Naive thymus-derived CD4-positive, alpha-beta T cell (primary cell): Measurements from ENCODE around the gene GALNT13. TPM values are rescaled to one million over a fixed set of nuclear protein-coding genes. Genes with fewer than 3 reads are reported as not detected.

Source experiments
- ATAC-seq: fragments of 150-1000 bp; cut with Tn5 transposase; 2 replicates; pipeline ENCODE4 v1.10.0; 2021; ENCODE audit warnings: mild to moderate bottlenecking, moderate library complexity
- CTCF ChIA-PET: fragments of 350-600 bp; sonication (Branson Sonifier 250); formaldehyde crosslinking; loops from one replicate; lab custom pipeline; 2021; ENCODE audit warnings: antibody characterized with exemption; lab: Charles Lee
- POLR2A ChIA-PET: fragments of 350-600 bp; sonication (Branson Sonifier 250); formaldehyde crosslinking; loops from one replicate; lab custom pipeline; 2021; ENCODE audit warnings: antibody characterized with exemption, inconsistent platforms; lab: Charles Lee
- DNase-seq, 9 donors: peaks; one replicate each; pipeline versions ENCODE4 v3.0.0 to v3.0.0-alpha.2; 2020 to 2022; ENCODE audit warnings: mixed read lengths in 1 of 9
- H3K27ac ChIP-seq: one replicate; pipeline ENCODE4 v1.7.0; 2013; ENCODE audit warnings: mild to moderate bottlenecking, low read depth, low read length, moderate library complexity
- H3K27me3 ChIP-seq, 2 donors: one replicate each; pipeline ENCODE4 v1.7.0; 2013; ENCODE audit warnings: low read length in 2 of 2, mild to moderate bottlenecking in 2 of 2, moderate library complexity in 2 of 2; ENCODE audit not compliant: control insufficient read depth in 2 of 2, insufficient read depth in 2 of 2
- H3K36me3 ChIP-seq, 3 experiments: 1 replicate in 2 of 3; 2 replicates in 1 of 3; pipeline ENCODE4 v1.7.0; 2013; ENCODE audit warnings: low read length in 3 of 3, mild to moderate bottlenecking in 3 of 3, moderate library complexity in 1 of 3; ENCODE audit not compliant: insufficient read depth in 3 of 3, control insufficient read depth in 2 of 3
- H3K4me1 ChIP-seq, 2 donors: one replicate each; pipeline ENCODE4 v1.7.0; 2013; ENCODE audit warnings: low read length in 2 of 2, mild to moderate bottlenecking in 2 of 2, moderate library complexity in 1 of 2; ENCODE audit not compliant: control insufficient read depth in 2 of 2, insufficient read depth in 2 of 2
- H3K4me3 ChIP-seq: 2 replicates; pipeline ENCODE4 v1.7.0; 2013; ENCODE audit warnings: mild to moderate bottlenecking, low read length
- H3K9me3 ChIP-seq, 3 experiments: 1 replicate in 2 of 3; 2 replicates in 1 of 3; pipeline ENCODE4 v1.7.0; 2013; ENCODE audit warnings: low read length in 3 of 3; ENCODE audit not compliant: control insufficient read depth in 2 of 3
- H3K27ac Mint-ChIP-seq, 9 donors: one replicate each; pipeline ENCODE4 v1.8.0; 2020 to 2022; ENCODE audit warnings: mixed read lengths in 9 of 9, mild to moderate bottlenecking in 8 of 9, moderate library complexity in 5 of 9, inconsistent platforms in 2 of 9
- H3K27me3 Mint-ChIP-seq, 5 donors: one replicate each; pipeline ENCODE4 v1.8.0; 2021 to 2022; ENCODE audit warnings: mixed read lengths in 5 of 5, mild to moderate bottlenecking in 1 of 5
- H3K36me3 Mint-ChIP-seq, 5 donors: one replicate each; pipeline ENCODE4 v1.8.0; 2020 to 2022; ENCODE audit warnings: mixed read lengths in 5 of 5, mild to moderate bottlenecking in 3 of 5, inconsistent platforms in 1 of 5
- H3K4me1 Mint-ChIP-seq, 7 donors: one replicate each; pipeline ENCODE4 v1.8.0; 2020 to 2022; ENCODE audit warnings: mixed read lengths in 7 of 7, mild to moderate bottlenecking in 3 of 7, inconsistent platforms in 1 of 7
- H3K4me3 Mint-ChIP-seq, 10 donors: one replicate each; pipeline ENCODE4 v1.8.0; 2020 to 2022; ENCODE audit warnings: mild to moderate bottlenecking in 10 of 10, mixed read lengths in 10 of 10, moderate library complexity in 6 of 10, inconsistent platforms in 2 of 10
- H3K9me3 Mint-ChIP-seq, 11 donors: one replicate each; pipeline ENCODE4 v1.8.0; 2020 to 2022; ENCODE audit warnings: mixed read lengths in 11 of 11, mild to moderate bottlenecking in 4 of 11, inconsistent platforms in 1 of 11, moderate library complexity in 1 of 11
- intact Hi-C, 2 donors: fragments of 100-400 bp; cut with micrococcal nuclease; formaldehyde crosslinking; loops; one replicate each; pipeline ENCODE4 v1.15.1; 2023
- polyA plus RNA-seq, 2 donors: library from polyadenylated mRNA; unstranded; fragments of 300-500 nt; fragmentation: Illumina TruSeq; gene quantifications; one replicate each; pipeline ENCODE4 v1.2.3, GENCODE V29; 2021
- total RNA-seq, 6 experiments: library from RNA in 5 of 6; stranded (reverse) in 5 of 6; gene quantifications; 1 replicate in 5 of 6; 2 replicates in 1 of 6; pipeline ENCODE4 v1.2.3 and lab custom pipeline; 2021 to 2026

The GALNT13 gene
- total and polyA plus RNA-seq, 7 experiments from 2014 or later = 0.44 TPM; not detected in 6

- Mint-ChIP-seq H3K36me3 (no peaks in the 10 kb centered on the region), H3K9me3 (peaks cover 0 to 13% (median 0%) of the 10 kb centered on the region in 11 donors), H3K27ac (no peak overlapping the region), H3K4me3 (no peak overlapping the region), H3K4me1 (no peaks in the 10 kb centered on the region), H3K27me3 (no peaks in the 10 kb centered on the region)
- Histone ChIP-seq H3K4me1 (no peaks in the 10 kb centered on the region), H3K27me3 (no peaks in the 10 kb centered on the region), H3K36me3 (no peaks in the 10 kb centered on the region), H3K27ac (no peak overlapping the region), H3K9me3 (no peaks in the 10 kb centered on the region), H3K4me3 (no peak overlapping the region)
- CTCF ChIA-PET = no interaction called here
- POLR2A ChIA-PET = no interaction called here
- intact Hi-C loops = no loop called here
- ATAC-seq (no peak), DNase-seq (no peak)
These were observed 466.7 kb downstream of the GALNT13 start for GRCh38 chr2:154338352-154338967.

- Mint-ChIP-seq H3K4me3 (no peak overlapping the region), H3K9me3 (peaks cover 0 to 18% (median 0%) of the 10 kb centered on the region in 11 donors), H3K27ac (no peak overlapping the region), H3K4me1 (peaks cover 0 to 1% (median 0%) of the 10 kb centered on the region in 7 donors), H3K36me3 (no peaks in the 10 kb centered on the region), H3K27me3 (no peaks in the 10 kb centered on the region)
- Histone ChIP-seq H3K4me1 (no peaks in the 10 kb centered on the region), H3K27ac (no peak overlapping the region), H3K36me3 (no peaks in the 10 kb centered on the region), H3K9me3 (no peaks in the 10 kb centered on the region), H3K4me3 (no peak overlapping the region), H3K27me3 (no peaks in the 10 kb centered on the region)
- ChIA-PET POLR2A (no interaction called here), CTCF (no interaction called here)
- DNase-seq (no peak), ATAC-seq (no peak)
- intact Hi-C loops = no loop called here
These were observed 471.6 kb downstream of the GALNT13 start for GRCh38 chr2:154343282-154343681.

- no peak overlapping the region for H3K4me3 Mint-ChIP-seq
- no peaks in the 10 kb centered on the region for H3K27me3 Mint-ChIP-seq
- Histone ChIP-seq H3K9me3 (no peaks in the 10 kb centered on the region), H3K27ac (no peak overlapping the region), H3K36me3 (no peaks in the 10 kb centered on the region), H3K4me1 (no peaks in the 10 kb centered on the region), H3K4me3 (no peak overlapping the region), H3K27me3 (no peaks in the 10 kb centered on the region)
- no peak overlapping the region for H3K27ac Mint-ChIP-seq
- intact Hi-C loops = no loop called here
- no peaks in the 10 kb centered on the region for H3K36me3 Mint-ChIP-seq
- ChIA-PET CTCF (no interaction called here), POLR2A (no interaction called here)
- ATAC-seq = no peak
- H3K9me3 Mint-ChIP-seq = peaks cover 0 to 16% (median 0%) of the 10 kb centered on the region in 11 donors
- peaks cover 0 to 1% (median 0%) of the 10 kb centered on the region in 7 donors for H3K4me1 Mint-ChIP-seq
- DNase-seq = no peak
These were observed 479.2 kb downstream of the GALNT13 start for GRCh38 chr2:154350911-154351310.

GRCh38 chr2:154361276-154361675 is 489.6 kb downstream of the GALNT13 start:
- H3K9me3 Mint-ChIP-seq = peaks cover 0 to 10% (median 0%) of the 10 kb centered on the region in 11 donors
- Histone ChIP-seq H3K27ac (no peak overlapping the region), H3K4me3 (no peak overlapping the region), H3K4me1 (no peaks in the 10 kb centered on the region), H3K9me3 (no peaks in the 10 kb centered on the region), H3K36me3 (no peaks in the 10 kb centered on the region), H3K27me3 (no peaks in the 10 kb centered on the region)
- CTCF ChIA-PET = no interaction called here
- DNase-seq (no peak), ATAC-seq (no peak)
- H3K36me3 Mint-ChIP-seq = no peaks in the 10 kb centered on the region
- no peak overlapping the region for H3K27ac Mint-ChIP-seq
- H3K4me3 Mint-ChIP-seq = no peak overlapping the region
- no peaks in the 10 kb centered on the region for H3K4me1 Mint-ChIP-seq
- H3K27me3 Mint-ChIP-seq = no peaks in the 10 kb centered on the region
- intact Hi-C loops = no loop called here
- POLR2A ChIA-PET = no interaction called here

- H3K36me3 ChIP-seq = no peaks in the 10 kb centered on the region
- ATAC-seq (no peak), DNase-seq (no peak)
- POLR2A ChIA-PET = no interaction called here
- no peak overlapping the region for H3K4me3 Mint-ChIP-seq
- H3K9me3 ChIP-seq = no peaks in the 10 kb centered on the region
- peaks cover 0 to 5% (median 0%) of the 10 kb centered on the region in 11 donors for H3K9me3 Mint-ChIP-seq
- no peaks in the 10 kb centered on the region for H3K4me1 Mint-ChIP-seq
- intact Hi-C loops = no loop called here
- no peaks in the 10 kb centered on the region for H3K27me3 Mint-ChIP-seq
- no peak overlapping the region for H3K27ac Mint-ChIP-seq
- no peaks in the 10 kb centered on the region for H3K36me3 Mint-ChIP-seq
- H3K4me1 ChIP-seq = no peaks in the 10 kb centered on the region
- no peak overlapping the region for H3K27ac ChIP-seq
- H3K27me3 ChIP-seq = no peaks in the 10 kb centered on the region
- CTCF ChIA-PET = no interaction called here
- H3K4me3 ChIP-seq = no peak overlapping the region
These were observed 496.4 kb downstream of the GALNT13 start for GRCh38 chr2:154368153-154368552.

DNA sequence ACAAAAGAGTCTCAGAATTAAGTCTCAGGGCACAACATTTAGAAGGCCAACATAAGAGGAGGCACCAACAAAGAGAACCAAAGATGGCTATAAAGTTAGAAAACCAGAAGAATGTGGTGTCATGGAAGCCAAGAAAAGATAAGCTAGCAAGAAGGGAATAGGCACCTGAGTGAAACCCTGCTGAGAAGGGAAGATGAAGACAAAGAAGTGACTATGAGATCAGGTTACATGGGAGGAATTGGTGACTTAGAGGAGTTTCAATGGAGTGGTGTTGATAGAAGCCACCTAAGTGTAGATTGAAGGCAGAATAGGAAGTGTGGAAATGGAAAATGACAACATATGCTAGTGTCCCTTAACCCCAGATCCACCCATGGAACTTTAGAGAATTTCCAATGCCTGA is 499.2 kb downstream of the GALNT13 start:
- Mint-ChIP-seq H3K4me3 (no peak overlapping the region), H3K27ac (no peak overlapping the region), H3K4me1 (peaks cover 0 to 5% (median 0%) of the 10 kb centered on the region in 7 donors), H3K27me3 (peaks cover 0 to 4% (median 0%) of the 10 kb centered on the region in 5 donors), H3K9me3 (peaks cover 0 to 3% (median 0%) of the 10 kb centered on the region in 11 donors), H3K36me3 (no peaks in the 10 kb centered on the region)
- Histone ChIP-seq H3K27ac (no peak overlapping the region), H3K4me3 (no peak overlapping the region), H3K36me3 (no peaks in the 10 kb centered on the region), H3K27me3 (no peaks in the 10 kb centered on the region), H3K4me1 (no peaks in the 10 kb centered on the region), H3K9me3 (no peaks in the 10 kb centered on the region)
- intact Hi-C loops = loop anchor here in 1 of 2 donors (10.0 kb wide), 1 partner anchor 1446 kb away; no protein-coding TSS in a partner anchor
- POLR2A ChIA-PET = no interaction called here
- DNase-seq (no peak), ATAC-seq (no peak)
- CTCF ChIA-PET = no interaction called here

GRCh38 chr2:154374416-154374815 is 502.7 kb downstream of the GALNT13 start:
- Histone ChIP-seq H3K27me3 (no peaks in the 10 kb centered on the region), H3K36me3 (no peaks in the 10 kb centered on the region), H3K9me3 (no peaks in the 10 kb centered on the region), H3K4me1 (no peaks in the 10 kb centered on the region), H3K4me3 (no peak overlapping the region), H3K27ac (no peak overlapping the region)
- Mint-ChIP-seq H3K27me3 (peaks cover 0 to 4% (median 0%) of the 10 kb centered on the region in 5 donors), H3K4me1 (peaks cover 0 to 5% (median 0%) of the 10 kb centered on the region in 7 donors), H3K4me3 (no peak overlapping the region), H3K36me3 (no peaks in the 10 kb centered on the region), H3K9me3 (no peaks in the 10 kb centered on the region), H3K27ac (no peak overlapping the region)
- intact Hi-C loops = loop anchor here in 1 of 2 donors (10.0 kb wide), 1 partner anchor 1450 kb away; no protein-coding TSS in a partner anchor
- ChIA-PET POLR2A (no interaction called here), CTCF (no interaction called here)
- DNase-seq (no peak), ATAC-seq (no peak)
